ENCODE measurements around the gene RD3L. TPM values are rescaled to one million over a fixed set of nuclear protein-coding genes. Genes with fewer than 3 reads are reported as not detected.

RD3L gene
- total and polyA plus RNA-seq, 2 donors from 2014 or later = not detected

GRCh38 chr14:103932791-103933490 lies 9.4 kb downstream of the RD3L start:
- TF ChIP-seq, protein P1, sequence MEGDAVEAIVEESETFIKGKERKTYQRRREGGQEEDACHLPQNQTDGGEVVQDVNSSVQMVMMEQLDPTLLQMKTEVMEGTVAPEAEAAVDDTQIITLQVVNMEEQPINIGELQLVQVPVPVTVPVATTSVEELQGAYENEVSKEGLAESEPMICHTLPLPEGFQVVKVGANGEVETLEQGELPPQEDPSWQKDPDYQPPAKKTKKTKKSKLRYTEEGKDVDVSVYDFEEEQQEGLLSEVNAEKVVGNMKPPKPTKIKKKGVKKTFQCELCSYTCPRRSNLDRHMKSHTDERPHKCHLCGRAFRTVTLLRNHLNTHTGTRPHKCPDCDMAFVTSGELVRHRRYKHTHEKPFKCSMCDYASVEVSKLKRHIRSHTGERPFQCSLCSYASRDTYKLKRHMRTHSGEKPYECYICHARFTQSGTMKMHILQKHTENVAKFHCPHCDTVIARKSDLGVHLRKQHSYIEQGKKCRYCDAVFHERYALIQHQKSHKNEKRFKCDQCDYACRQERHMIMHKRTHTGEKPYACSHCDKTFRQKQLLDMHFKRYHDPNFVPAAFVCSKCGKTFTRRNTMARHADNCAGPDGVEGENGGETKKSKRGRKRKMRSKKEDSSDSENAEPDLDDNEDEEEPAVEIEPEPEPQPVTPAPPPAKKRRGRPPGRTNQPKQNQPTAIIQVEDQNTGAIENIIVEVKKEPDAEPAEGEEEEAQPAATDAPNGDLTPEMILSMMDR (IDR thresholded peaks at IDR 0.05; ENCODE audit: borderline replicate concordance, extremely low read depth, insufficient read depth) = no peak
- Histone ChIP-seq H3K4me3 (ENCODE audit: low read length in 3 of 3) (no peak overlapping the region), H3K36me3 (ENCODE audit: control insufficient read depth in 2 of 3, insufficient read depth in 3 of 3, low read length in 3 of 3) (no peaks in the 10 kb centered on the region), H3K9me3 (ENCODE audit: control insufficient read depth in 2 of 3, insufficient read depth in 1 of 3, low read length in 3 of 3) (no peaks in the 10 kb centered on the region), H3K9ac (ENCODE audit: low read length in 3 of 3) (no peak overlapping the region), H3K27ac (ENCODE audit: low read depth in 2 of 2, low read length in 2 of 2) (no peak overlapping the region), H3K27me3 (ENCODE audit: control insufficient read depth, insufficient read depth, low read length) (no peaks in the 10 kb centered on the region), H3K4me1 (ENCODE audit: control insufficient read depth in 2 of 3, insufficient read depth in 2 of 3, low read depth in 1 of 3, low read length in 3 of 3) (no peaks in the 10 kb centered on the region)
- no peak for FAIRE-seq
- intact Hi-C loops (cut with DNase I) = no loop called here
- DNase-seq = no peak

- H3K4me1 ChIP-seq (ENCODE audit: control insufficient read depth in 2 of 3, insufficient read depth in 2 of 3, low read depth in 1 of 3, low read length in 3 of 3) = no peaks in the 10 kb centered on the region
- intact Hi-C loops (cut with DNase I) = no loop called here
- no peaks in the 10 kb centered on the region for H3K9me3 ChIP-seq (ENCODE audit: control insufficient read depth in 2 of 3, insufficient read depth in 1 of 3, low read length in 3 of 3)
- no peak for FAIRE-seq
- TF ChIP-seq, protein P1 (IDR thresholded peaks at IDR 0.05; ENCODE audit: borderline replicate concordance, extremely low read depth, insufficient read depth) = no peak
- no peak overlapping the region for H3K9ac ChIP-seq (ENCODE audit: low read length in 3 of 3)
- no peak for DNase-seq
- H3K27me3 ChIP-seq (ENCODE audit: control insufficient read depth, insufficient read depth, low read length) = no peaks in the 10 kb centered on the region
- H3K36me3 ChIP-seq (ENCODE audit: control insufficient read depth in 2 of 3, insufficient read depth in 3 of 3, low read length in 3 of 3) = no peaks in the 10 kb centered on the region
- no peak overlapping the region for H3K27ac ChIP-seq (ENCODE audit: low read depth in 2 of 2, low read length in 2 of 2)
- no peak overlapping the region for H3K4me3 ChIP-seq (ENCODE audit: low read length in 3 of 3)
These were observed 10.9 kb downstream of the RD3L start for GRCh38 chr14:103931422-103931821.

DNA sequence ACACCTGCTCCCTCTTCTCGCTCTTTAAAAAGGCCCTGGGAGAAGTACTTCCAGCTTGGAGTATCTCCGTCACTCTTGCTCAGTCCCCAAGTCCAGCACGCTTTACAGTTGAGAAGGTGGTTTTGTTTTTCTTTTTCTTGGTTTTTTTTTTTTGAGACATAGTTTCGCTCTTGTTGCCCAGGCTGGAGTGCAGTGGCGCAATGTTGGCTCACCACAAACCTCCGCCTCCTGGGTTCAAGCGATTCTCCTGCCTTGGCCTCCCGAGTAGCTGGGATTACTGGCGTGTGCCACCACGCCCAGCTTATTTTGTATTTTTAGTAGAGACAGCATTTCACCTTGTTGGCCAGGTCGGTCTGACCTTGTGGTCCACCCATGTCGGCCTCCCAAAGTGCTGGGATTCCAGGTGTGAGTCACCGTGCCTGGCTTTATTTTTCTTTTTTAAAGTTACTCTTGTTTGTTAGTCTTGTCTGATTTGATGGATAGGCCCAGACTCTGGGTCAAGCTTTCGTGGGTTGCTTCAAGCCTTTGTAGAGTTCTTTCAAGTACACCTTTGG lies 12.2 kb downstream of the RD3L start:
- H3K27me3 ChIP-seq (ENCODE audit: control insufficient read depth, insufficient read depth, low read length) = no peaks in the 10 kb centered on the region
- H3K27ac ChIP-seq (ENCODE audit: low read depth in 2 of 2, low read length in 2 of 2) = no peak overlapping the region
- H3K4me1 ChIP-seq (ENCODE audit: control insufficient read depth in 2 of 3, insufficient read depth in 2 of 3, low read depth in 1 of 3, low read length in 3 of 3) = no peaks in the 10 kb centered on the region
- no peaks in the 10 kb centered on the region for H3K9me3 ChIP-seq (ENCODE audit: control insufficient read depth in 2 of 3, insufficient read depth in 1 of 3, low read length in 3 of 3)
- H3K9ac ChIP-seq (ENCODE audit: low read length in 3 of 3) = no peak overlapping the region
- DNase-seq (no peak), FAIRE-seq (no peak)
- intact Hi-C loops (cut with DNase I) = no loop called here
- H3K4me3 ChIP-seq (ENCODE audit: low read length in 3 of 3) = no peak overlapping the region
- H3K36me3 ChIP-seq (ENCODE audit: control insufficient read depth in 2 of 3, insufficient read depth in 3 of 3, low read length in 3 of 3) = no peaks in the 10 kb centered on the region
- TF ChIP-seq, protein P1 (IDR thresholded peaks at IDR 0.05; ENCODE audit: borderline replicate concordance, extremely low read depth, insufficient read depth) = no peak

Measured in kidney (tissue), 14 donors.